Progenitor cell of endocrine pancreas (in vitro differentiated cells): Measurements from ENCODE around the gene SLC5A11. TPM values are rescaled to one million over a fixed set of nuclear protein-coding genes. Genes with fewer than 3 reads are reported as not detected.
"Not testable (repeated sequence)": the region's sequence is repeated elsewhere in the genome, so short reads cannot be mapped to it uniquely, and the experiment has no call there.

Experiments used
- DNase-seq: peaks from one replicate; pipeline ENCODE4 v3.0.0; 2021; ENCODE audit warnings: low spot score; ENCODE audit not compliant: unreplicated experiment
- H3K27ac Mint-ChIP-seq: 2 replicates; pipeline ENCODE4 v1.8.0; 2021; ENCODE audit warnings: mild to moderate bottlenecking, moderate library complexity, mixed read lengths
- H3K27me3 Mint-ChIP-seq: 2 replicates; pipeline ENCODE4 v1.8.0; 2021; ENCODE audit warnings: mixed read lengths
- H3K36me3 Mint-ChIP-seq: 2 replicates; pipeline ENCODE4 v1.8.0; 2022; ENCODE audit warnings: mixed read lengths; ENCODE audit not compliant: insufficient read depth
- H3K4me1 Mint-ChIP-seq: 2 replicates; pipeline ENCODE4 v1.8.0; 2021; ENCODE audit warnings: low read depth, mixed read lengths
- H3K4me3 Mint-ChIP-seq: 2 replicates; pipeline ENCODE4 v1.8.0; 2021; ENCODE audit warnings: low read depth, mild to moderate bottlenecking, moderate library complexity, mixed read lengths
- H3K9me3 Mint-ChIP-seq: 2 replicates; pipeline ENCODE4 v1.8.0; 2021; ENCODE audit warnings: low read depth, mixed read lengths
- CTCF ChIP-seq: fragments of 200-600 bp; sonication (generic); IDR thresholded peaks from one replicate; pipeline ENCODE4 v1.5.0; 2021; ENCODE audit warnings: antibody characterized with exemption, mild to moderate bottlenecking; ENCODE audit not compliant: unreplicated experiment
- total RNA-seq: library from RNA; stranded (reverse); gene quantifications from 2 replicates; pipeline ENCODE4 v1.2.1, GENCODE V29; 2021

The SLC5A11 gene
- total RNA-seq, 1 donor from 2014 or later = 0.38 TPM

GRCh38 chr16:24853830-24854229 is 8.1 kb downstream of the SLC5A11 start:
- H3K27me3 Mint-ChIP-seq = no peaks in the 10 kb centered on the region
- H3K9me3 Mint-ChIP-seq = no peaks in the 10 kb centered on the region
- no peak overlapping the region for H3K27ac Mint-ChIP-seq
- DNase-seq = no peak
- H3K36me3 Mint-ChIP-seq = no peaks in the 10 kb centered on the region
- TF ChIP-seq CTCF = no peak
- H3K4me3 Mint-ChIP-seq = no peak overlapping the region
- no peaks in the 10 kb centered on the region for H3K4me1 Mint-ChIP-seq

- no peaks in the 10 kb centered on the region for H3K36me3 Mint-ChIP-seq
- no peak for TF ChIP-seq CTCF
- H3K4me3 Mint-ChIP-seq = no peak overlapping the region
- H3K27ac Mint-ChIP-seq = no peak overlapping the region
- no peaks in the 10 kb centered on the region for H3K27me3 Mint-ChIP-seq
- no peaks in the 10 kb centered on the region for H3K4me1 Mint-ChIP-seq
- DNase-seq = no peak
- H3K9me3 Mint-ChIP-seq = no peaks in the 10 kb centered on the region
Measured at GRCh38 chr16:24854607-24855171, 8.9 kb downstream of the SLC5A11 start.

GRCh38 chr16:24855678-24856077 is 9.9 kb downstream of the SLC5A11 start:
- Mint-ChIP-seq H3K36me3 (no peaks in the 10 kb centered on the region), H3K27me3 (no peaks in the 10 kb centered on the region), H3K9me3 (no peaks in the 10 kb centered on the region), H3K4me3 (no peak overlapping the region), H3K27ac (no peak overlapping the region), H3K4me1 (no peaks in the 10 kb centered on the region)
- no peak for TF ChIP-seq CTCF
- DNase-seq = no peak

- H3K36me3 Mint-ChIP-seq, H3K4me1 Mint-ChIP-seq, DNase-seq, H3K4me3 Mint-ChIP-seq, H3K9me3 Mint-ChIP-seq, H3K27ac Mint-ChIP-seq, H3K27me3 Mint-ChIP-seq: not testable (repeated sequence)
Measured at GRCh38 chr16:24856871-24857270, 11.1 kb downstream of the SLC5A11 start.

- H3K4me3 Mint-ChIP-seq = no peak overlapping the region
- H3K27me3 Mint-ChIP-seq = no peaks in the 10 kb centered on the region
- TF ChIP-seq CTCF = no peak
- no peaks in the 10 kb centered on the region for H3K36me3 Mint-ChIP-seq
- no peaks in the 10 kb centered on the region for H3K9me3 Mint-ChIP-seq
- DNase-seq = peak; percentile 68
- no peak overlapping the region for H3K27ac Mint-ChIP-seq
- H3K4me1 Mint-ChIP-seq = no peaks in the 10 kb centered on the region
Measured at GRCh38 chr16:24858219-24859041, 12.7 kb downstream of the SLC5A11 start.

- H3K9me3 Mint-ChIP-seq = peaks cover 7% of the 10 kb centered on the region
- H3K4me3 Mint-ChIP-seq = no peak overlapping the region
- no peaks in the 10 kb centered on the region for H3K4me1 Mint-ChIP-seq
- no peaks in the 10 kb centered on the region for H3K27me3 Mint-ChIP-seq
- TF ChIP-seq CTCF = no peak
- no peak for DNase-seq
- H3K36me3 Mint-ChIP-seq = no peaks in the 10 kb centered on the region
- H3K27ac Mint-ChIP-seq = no peak overlapping the region
Measured at GRCh38 chr16:24861461-24861860, 15.7 kb downstream of the SLC5A11 start.
